GM10266 (cell line): Measurements from ENCODE around the gene IGF1R.

Experiments
- DNase-seq: peaks from one replicate; pipeline ENCODE4 v3.0.0; 2012; ENCODE audit errors: extremely low spot score
- CTCF ChIP-seq: IDR thresholded peaks from 2 replicates; pipeline ENCODE4 v1.5.1; 2012; ENCODE audit warnings: mild to moderate bottlenecking, low read depth; ENCODE audit not compliant: control insufficient read depth, insufficient read depth; ENCODE audit errors: missing control alignments

IGF1R gene

GRCh38 chr15:98727115-98728040 is 79.0 kb downstream of the IGF1R start:
- TF ChIP-seq CTCF = no peak
- DNase-seq = no peak

GRCh38 chr15:98728082-98728810 is 79.9 kb downstream of the IGF1R start:
- DNase-seq = no peak
- TF ChIP-seq CTCF = no peak

GRCh38 chr15:98728811-98729160 is 80.4 kb downstream of the IGF1R start:
- DNase-seq = no peak
- no peak for TF ChIP-seq CTCF

GRCh38 chr15:98729446-98730042 is 81.2 kb downstream of the IGF1R start:
- TF ChIP-seq CTCF = no peak
- no peak for DNase-seq

GRCh38 chr15:98730860-98731711 is 82.7 kb downstream of the IGF1R start:
- no peak for TF ChIP-seq CTCF
- no peak for DNase-seq

- TF ChIP-seq CTCF = no peak
- no peak for DNase-seq
Observed at GRCh38 chr15:98731712-98732450, 83.5 kb downstream of the IGF1R start.
